Neural crest cell (in vitro differentiated cells): Measurements from ENCODE around the gene CARD10. TPM values are rescaled to one million over a fixed set of nuclear protein-coding genes. Genes with fewer than 3 reads are reported as not detected.

Experiments
- DNase-seq: peaks from one replicate; pipeline ENCODE4 v3.0.0; 2021; ENCODE audit warnings: low read depth, mixed read lengths, low spot score
- H3K27ac Mint-ChIP-seq: one replicate; pipeline ENCODE4 v1.8.0; 2021; ENCODE audit warnings: mild to moderate bottlenecking, mixed read lengths; ENCODE audit not compliant: unreplicated experiment
- H3K27me3 Mint-ChIP-seq: 2 replicates; pipeline ENCODE4 v1.8.0; 2021; ENCODE audit warnings: low read depth, mild to moderate bottlenecking, mixed read lengths
- H3K36me3 Mint-ChIP-seq: 2 replicates; pipeline ENCODE4 v1.8.0; 2021; ENCODE audit warnings: low read depth, mild to moderate bottlenecking, mixed read lengths
- H3K4me1 Mint-ChIP-seq: 2 replicates; pipeline ENCODE4 v1.8.0; 2021; ENCODE audit warnings: mixed read lengths
- H3K4me3 Mint-ChIP-seq: one replicate; pipeline ENCODE4 v1.8.0; 2021; ENCODE audit warnings: mild to moderate bottlenecking, mixed read lengths
- H3K9me3 Mint-ChIP-seq: 2 replicates; pipeline ENCODE4 v1.8.0; 2021; ENCODE audit warnings: mixed read lengths
- long read RNA-seq: library from polyadenylated mRNA; unstranded; transcript quantifications from one replicate; pipeline ENCODE4 v2.0.0, GENCODE V29; 2020
- total RNA-seq: library from RNA; stranded (reverse); gene quantifications from 2 replicates; pipeline ENCODE4 v1.2.1, GENCODE V29; 2021
- TF ChIP-seq, protein P1 (sequence below): fragments of 200-600 bp; sonication (generic); conservative IDR thresholded peaks from 2 replicates; pipeline ENCODE4 v1.5.0; 2021; ENCODE audit warnings: antibody characterized with exemption, mild to moderate bottlenecking

CARD10 gene, protein sequence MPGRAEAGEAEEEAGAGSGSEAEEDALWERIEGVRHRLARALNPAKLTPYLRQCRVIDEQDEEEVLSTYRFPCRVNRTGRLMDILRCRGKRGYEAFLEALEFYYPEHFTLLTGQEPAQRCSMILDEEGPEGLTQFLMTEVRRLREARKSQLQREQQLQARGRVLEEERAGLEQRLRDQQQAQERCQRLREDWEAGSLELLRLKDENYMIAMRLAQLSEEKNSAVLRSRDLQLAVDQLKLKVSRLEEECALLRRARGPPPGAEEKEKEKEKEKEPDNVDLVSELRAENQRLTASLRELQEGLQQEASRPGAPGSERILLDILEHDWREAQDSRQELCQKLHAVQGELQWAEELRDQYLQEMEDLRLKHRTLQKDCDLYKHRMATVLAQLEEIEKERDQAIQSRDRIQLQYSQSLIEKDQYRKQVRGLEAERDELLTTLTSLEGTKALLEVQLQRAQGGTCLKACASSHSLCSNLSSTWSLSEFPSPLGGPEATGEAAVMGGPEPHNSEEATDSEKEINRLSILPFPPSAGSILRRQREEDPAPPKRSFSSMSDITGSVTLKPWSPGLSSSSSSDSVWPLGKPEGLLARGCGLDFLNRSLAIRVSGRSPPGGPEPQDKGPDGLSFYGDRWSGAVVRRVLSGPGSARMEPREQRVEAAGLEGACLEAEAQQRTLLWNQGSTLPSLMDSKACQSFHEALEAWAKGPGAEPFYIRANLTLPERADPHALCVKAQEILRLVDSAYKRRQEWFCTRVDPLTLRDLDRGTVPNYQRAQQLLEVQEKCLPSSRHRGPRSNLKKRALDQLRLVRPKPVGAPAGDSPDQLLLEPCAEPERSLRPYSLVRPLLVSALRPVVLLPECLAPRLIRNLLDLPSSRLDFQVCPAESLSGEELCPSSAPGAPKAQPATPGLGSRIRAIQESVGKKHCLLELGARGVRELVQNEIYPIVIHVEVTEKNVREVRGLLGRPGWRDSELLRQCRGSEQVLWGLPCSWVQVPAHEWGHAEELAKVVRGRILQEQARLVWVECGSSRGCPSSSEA
- total RNA-seq, result 7.0 and 7.3 TPM in 2 replicates
- long read RNA-seq, result 0 reads

DNA sequence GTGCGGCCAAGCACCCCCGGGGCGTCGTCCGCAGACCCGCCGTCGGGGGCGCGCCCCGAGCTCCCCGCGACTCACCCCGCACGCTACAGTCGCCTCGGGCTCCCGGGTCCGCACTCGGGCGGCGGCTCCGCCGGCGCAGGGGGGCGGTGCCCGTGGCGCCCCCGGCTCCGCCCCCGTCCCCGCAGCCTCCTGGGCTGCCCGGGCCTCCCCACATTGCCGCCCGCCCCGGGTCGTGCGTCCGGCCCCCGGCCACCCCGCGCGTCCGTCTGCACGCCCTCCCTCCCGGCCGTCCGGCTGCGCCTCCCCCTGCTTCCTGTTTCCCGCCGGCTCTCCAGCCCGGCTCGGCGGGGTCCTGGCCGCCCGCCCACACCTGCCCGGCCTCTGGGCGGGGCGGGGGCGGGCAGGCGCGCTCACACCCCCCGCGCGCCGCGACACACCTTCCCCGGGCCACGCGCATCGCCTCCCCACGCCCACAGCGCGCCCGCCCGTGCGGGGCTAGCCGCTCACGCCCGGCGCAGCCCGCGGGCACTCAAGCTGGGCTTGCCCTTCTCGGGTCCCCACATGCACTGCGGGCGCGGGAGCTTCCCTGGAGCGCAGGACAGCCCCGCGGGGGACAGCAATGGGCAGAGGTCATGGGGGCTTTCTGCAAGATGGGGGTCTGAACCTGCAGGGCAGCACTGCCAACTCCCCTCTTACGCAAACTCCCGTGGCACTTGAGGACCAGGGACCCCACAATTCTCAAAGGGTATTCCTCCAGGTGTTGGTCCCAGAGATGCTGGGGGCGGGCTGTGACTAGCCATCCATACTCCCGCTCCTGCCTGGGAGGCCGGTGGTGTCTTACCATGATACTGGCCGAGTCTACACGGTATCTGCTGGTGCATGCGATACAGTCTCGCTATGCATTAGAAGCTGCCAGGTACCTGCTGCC is at the start of gene CARD10:
TSS of gene CARD10 (minus strand) at position 148 of the 928 bp plus-strand sequence. CDS start 215 bp downstream, outside the sequence.
- TF ChIP-seq, protein P1, sequence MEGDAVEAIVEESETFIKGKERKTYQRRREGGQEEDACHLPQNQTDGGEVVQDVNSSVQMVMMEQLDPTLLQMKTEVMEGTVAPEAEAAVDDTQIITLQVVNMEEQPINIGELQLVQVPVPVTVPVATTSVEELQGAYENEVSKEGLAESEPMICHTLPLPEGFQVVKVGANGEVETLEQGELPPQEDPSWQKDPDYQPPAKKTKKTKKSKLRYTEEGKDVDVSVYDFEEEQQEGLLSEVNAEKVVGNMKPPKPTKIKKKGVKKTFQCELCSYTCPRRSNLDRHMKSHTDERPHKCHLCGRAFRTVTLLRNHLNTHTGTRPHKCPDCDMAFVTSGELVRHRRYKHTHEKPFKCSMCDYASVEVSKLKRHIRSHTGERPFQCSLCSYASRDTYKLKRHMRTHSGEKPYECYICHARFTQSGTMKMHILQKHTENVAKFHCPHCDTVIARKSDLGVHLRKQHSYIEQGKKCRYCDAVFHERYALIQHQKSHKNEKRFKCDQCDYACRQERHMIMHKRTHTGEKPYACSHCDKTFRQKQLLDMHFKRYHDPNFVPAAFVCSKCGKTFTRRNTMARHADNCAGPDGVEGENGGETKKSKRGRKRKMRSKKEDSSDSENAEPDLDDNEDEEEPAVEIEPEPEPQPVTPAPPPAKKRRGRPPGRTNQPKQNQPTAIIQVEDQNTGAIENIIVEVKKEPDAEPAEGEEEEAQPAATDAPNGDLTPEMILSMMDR, result no peak
- Mint-ChIP-seq H3K27ac (no peak within 1 kb of the TSS), H3K36me3 (no peaks in the 10 kb centered on the region), H3K4me3 (peak within 1 kb of the TSS; percentile 85), H3K27me3 (peaks cover 35% of the 10 kb centered on the region), H3K9me3 (no peaks in the 10 kb centered on the region), H3K4me1 (peaks cover 21% of the 10 kb centered on the region)
- no peak for DNase-seq

DNA sequence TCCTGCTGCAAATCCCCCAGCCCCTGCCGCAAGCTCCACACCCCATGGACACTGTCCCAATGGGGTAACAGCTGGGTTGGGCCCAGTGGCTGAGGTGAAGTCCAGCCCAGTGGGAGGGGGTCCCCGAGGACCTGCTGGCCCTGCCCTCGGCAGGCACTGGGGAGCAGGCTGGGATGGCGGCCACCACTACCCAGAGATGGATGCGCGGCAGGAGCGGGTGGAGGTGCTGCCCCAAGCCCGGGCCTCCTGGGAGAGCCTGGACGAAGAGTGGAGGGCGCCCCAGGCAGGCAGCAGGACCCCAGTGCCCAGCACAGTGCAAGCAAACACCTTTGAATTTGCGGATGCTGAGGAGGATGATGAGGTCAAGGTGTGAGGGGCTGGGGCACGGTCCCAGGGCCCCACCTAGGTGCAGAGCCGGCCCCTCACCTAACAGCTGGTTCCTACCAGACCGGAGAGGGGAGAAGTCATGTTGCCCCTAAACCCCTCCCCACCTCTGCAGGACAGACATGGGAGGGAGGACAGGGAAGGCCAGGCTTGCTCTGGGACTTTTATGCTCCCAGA is 49.3 kb upstream of the CARD10 start:
- H3K4me1 Mint-ChIP-seq, result peaks cover 12% of the 10 kb centered on the region
- H3K27ac Mint-ChIP-seq, result no peak overlapping the region
- H3K9me3 Mint-ChIP-seq, result no peaks in the 10 kb centered on the region
- no peak for DNase-seq
- peaks cover 4% of the 10 kb centered on the region for H3K27me3 Mint-ChIP-seq
- no peak overlapping the region for H3K4me3 Mint-ChIP-seq
- TF ChIP-seq, protein P1, result no peak
- H3K36me3 Mint-ChIP-seq, result no peaks in the 10 kb centered on the region

DNA sequence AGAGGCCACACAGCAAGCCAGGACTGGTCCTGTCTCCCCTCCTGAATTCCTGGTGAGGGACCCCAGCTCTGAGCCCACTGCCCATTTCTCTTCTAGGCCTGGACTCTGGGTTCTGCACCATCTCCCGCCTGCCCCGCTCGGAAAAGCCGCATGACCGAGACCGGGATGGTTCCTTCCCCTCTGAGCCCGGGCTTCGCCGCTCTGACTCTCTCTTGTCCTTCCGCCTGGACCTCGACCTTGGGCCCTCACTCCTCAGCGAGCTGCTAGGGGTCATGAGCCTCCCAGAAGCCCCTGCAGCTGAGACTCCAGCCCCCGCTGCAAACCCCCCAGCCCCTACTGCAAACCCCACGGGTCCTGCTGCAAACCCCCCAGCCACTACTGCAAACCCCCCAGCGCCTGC is 48.8 kb upstream of the CARD10 start:
- no peak overlapping the region for H3K4me3 Mint-ChIP-seq
- TF ChIP-seq, protein P1, result no peak
- H3K36me3 Mint-ChIP-seq, result no peaks in the 10 kb centered on the region
- H3K27me3 Mint-ChIP-seq, result peaks cover 4% of the 10 kb centered on the region
- H3K4me1 Mint-ChIP-seq, result peaks cover 18% of the 10 kb centered on the region
- no peak overlapping the region for H3K27ac Mint-ChIP-seq
- H3K9me3 Mint-ChIP-seq, result no peaks in the 10 kb centered on the region
- no peak for DNase-seq

DNA sequence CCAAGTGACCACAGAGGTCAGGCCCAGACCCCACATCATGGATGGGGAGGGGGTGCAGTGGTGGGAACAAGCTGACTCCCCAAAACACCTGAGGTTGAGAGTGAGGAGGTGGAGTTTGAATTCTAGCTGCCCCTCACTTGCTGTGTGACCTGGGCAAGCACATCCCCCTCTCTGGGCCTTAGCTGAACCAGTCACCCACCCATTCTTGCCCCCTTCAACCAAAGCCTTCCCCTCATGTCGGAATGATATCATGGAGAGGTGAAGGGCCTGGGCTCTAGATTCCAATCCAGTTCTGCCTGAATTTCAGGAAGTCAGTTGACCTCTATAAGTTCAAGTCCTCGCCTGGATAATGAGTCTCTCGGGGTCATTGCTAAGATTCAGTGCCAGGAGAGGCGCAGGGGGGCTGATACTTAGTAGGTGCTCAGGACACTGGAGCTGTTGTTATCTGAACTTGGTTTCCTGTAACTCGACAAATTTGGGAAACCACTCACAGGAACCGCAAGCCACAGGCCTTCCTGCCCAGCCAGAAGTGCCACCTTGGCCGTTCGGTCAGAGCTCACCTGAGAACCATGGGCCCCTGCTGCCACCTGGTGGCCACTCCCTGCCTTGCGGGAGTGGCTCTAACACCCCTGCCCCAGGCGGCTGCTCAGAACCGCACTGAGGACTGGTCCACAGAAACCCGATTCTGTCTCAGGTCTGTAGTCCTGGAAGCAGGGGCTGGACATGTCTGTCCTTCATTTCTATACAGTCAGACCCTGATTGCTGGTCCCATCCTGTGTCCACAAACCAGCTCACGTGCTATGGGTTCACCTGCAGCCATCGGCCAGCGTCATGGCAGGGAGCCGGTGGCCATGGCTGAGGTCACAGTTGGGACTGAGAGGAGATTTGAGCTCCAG is 47.9 kb upstream of the CARD10 start:
- Mint-ChIP-seq H3K9me3 (no peaks in the 10 kb centered on the region), H3K36me3 (no peaks in the 10 kb centered on the region), H3K4me1 (peaks cover 23% of the 10 kb centered on the region), H3K4me3 (peak overlapping the region; percentile 51), H3K27me3 (peaks cover 7% of the 10 kb centered on the region), H3K27ac (no peak overlapping the region)
- peak; percentile 76 for DNase-seq
- TF ChIP-seq, protein P1, result peak; percentile 97
